Heart left ventricle (tissue), 13 donors: ENCODE measurements around the gene EEF1AKMT3.

Experiments used
- CTCF ChIP-seq, 12 donors: fragments of 200-600 bp; sonication (generic) in 4 of 12; IDR thresholded peaks; one replicate each; pipeline versions ENCODE4 v1.5.0 to v1.8.0; 2018 to 2022; ENCODE audit warnings: antibody characterized with exemption in 12 of 12, mild to moderate bottlenecking in 5 of 12
- POLR2A ChIP-seq, 2 donors: fragments of 450-650 bp; IDR thresholded peaks; one replicate each; pipeline ENCODE4 v1.6.1; 2017; ENCODE audit warnings: antibody characterized with exemption in 2 of 2, mild to moderate bottlenecking in 2 of 2, moderate library complexity in 2 of 2
- donor health status: ischemic (EF 13 %, LVEDD 7.1; RV severe dilation, severe dysfunction).
- donor health status: DM: no; HTN: yes; CAD: no.
- donor health status: DM: no; HTN: no; CAD: no.
- donor health status: ischemic (EF 25% LVEDD 6.9; RV normal size, moderate dysfunction).
- donor health status: ischemic (EF 25% LVEDD 5.7; RV mildly dilated, moderate dysfunction).
- donor health status: ischemic (EF 35%, LVEDD 5.7; RV mildly dilated, moderate dysfunction).
- donor health status: nonischemic (EF 11% LVEDD 7.7; RV severe dilation, severe dysfunction).
- donor health status: DM: yes; HTN: yes; CAD: no.
- donor health status: PGD.
- donor health status: ischemic (EF 29% LVEDD 5.4; RV normal size, mild dysfunction).
- donor health status: nonischemic (EF 23%, LVEDD 6.1; RV moderate dilation, normal function).

- TF ChIP-seq CTCF (IDR thresholded peaks at IDR 0.05) = no peak
- no peak for TF ChIP-seq POLR2A (IDR thresholded peaks at IDR 0.05)
Measured at GRCh38 chr12:57757771-57758170, 14.6 kb upstream of the EEF1AKMT3 start.
